HG03354 (cell line): Measurements from ENCODE around the gene TAF4.
"Not testable (repeated sequence)": the region's sequence is repeated elsewhere in the genome, so short reads cannot be mapped to it uniquely, and the experiment has no call there.

Experiments
- ATAC-seq: cut with Tn5 transposase; IDR thresholded peaks from one replicate; pipeline ENCODE4 v1.9.1; 2021; ENCODE audit warnings: mild to moderate bottlenecking; ENCODE audit not compliant: unreplicated experiment, poor library complexity, severe bottlenecking

TAF4 gene

DNA sequence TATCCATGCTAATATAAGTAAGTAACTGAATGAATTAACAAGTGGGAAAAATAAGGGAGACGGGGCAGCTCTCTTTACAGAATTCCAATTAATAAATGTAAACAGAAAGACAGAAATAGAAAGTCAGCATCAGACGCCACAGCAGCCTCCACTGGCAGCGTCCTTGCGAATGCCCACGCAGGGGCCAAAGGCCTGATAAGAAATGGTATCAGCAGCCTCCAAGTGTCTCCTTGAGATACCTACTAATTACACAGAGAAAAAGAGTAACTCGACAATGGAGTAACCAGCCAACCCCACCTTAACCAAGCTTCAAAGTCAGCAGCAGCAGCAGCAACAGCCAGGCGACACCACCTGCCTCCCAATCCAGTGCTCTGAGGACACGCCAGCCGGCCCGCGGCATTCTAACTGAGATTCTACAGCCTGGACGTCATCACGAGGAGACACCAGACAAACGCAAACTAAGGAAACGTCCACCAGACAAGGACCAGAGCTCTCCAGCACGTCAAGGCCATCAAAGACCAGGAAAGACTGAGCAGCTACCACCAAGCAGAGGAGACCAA is 78.8 kb downstream of the TAF4 start:
- ATAC-seq, result no peak

DNA sequence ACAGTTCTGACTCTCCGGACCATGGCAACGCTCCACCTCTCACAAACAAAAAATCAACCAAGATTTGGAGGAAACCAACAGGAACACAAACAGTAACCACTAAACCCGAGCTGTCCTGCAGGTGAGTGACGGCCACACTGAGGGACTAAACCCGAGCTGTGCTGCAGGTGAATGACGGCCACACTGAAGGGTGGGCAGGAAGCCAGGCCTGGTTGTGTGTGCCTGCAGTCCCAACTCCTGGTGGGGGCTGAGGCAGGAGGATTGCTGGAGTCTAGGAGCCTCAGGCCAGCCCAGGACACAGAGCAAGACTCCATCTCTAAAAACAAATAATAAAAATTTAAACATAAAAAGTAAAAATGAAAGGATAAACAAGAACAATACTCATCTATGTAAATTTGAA is 80.6 kb downstream of the TAF4 start:
- ATAC-seq, result no peak

GRCh38 chr20:61984431-61984830 is 81.2 kb downstream of the TAF4 start:
- ATAC-seq, result not testable (repeated sequence)

DNA sequence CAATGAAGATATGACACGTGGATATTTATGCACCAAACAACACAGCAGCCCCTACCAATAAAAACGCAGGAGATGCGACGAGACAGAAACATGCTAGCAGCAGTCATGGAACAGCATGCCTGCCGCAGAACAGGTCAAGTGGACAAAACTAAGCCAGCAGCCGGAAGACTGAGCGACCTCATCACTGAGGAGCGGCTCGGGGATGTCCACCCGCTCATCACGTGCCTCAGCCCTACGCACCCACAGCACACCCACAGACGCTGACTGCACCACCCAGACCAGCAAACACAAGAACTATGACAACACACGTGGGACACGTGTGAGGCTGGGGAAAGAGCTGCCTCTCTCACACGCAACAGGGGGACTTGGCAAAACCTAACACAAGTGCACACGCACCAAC is 81.7 kb downstream of the TAF4 start:
- no peak for ATAC-seq

DNA sequence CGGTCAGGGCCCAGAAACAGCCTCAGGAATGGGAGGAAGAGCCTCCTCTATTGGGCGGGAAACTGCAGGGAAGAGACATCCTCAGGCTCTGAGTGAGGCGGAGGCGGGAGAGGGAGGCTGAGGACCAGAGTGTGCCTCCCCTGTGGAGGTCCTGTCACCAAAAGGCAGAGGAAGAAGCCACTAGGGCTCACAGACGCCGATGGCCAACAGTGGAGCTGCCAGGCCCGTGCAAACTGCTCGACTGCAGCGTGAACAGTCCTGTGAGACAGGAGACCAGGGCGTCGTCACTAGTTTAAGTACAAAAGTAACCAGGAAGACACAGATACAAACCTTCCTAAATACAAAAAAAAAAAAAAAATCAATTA is 82.7 kb downstream of the TAF4 start:
- no peak for ATAC-seq

GRCh38 chr20:61982191-61982950 is 83.3 kb downstream of the TAF4 start:
- ATAC-seq, result no peak

DNA sequence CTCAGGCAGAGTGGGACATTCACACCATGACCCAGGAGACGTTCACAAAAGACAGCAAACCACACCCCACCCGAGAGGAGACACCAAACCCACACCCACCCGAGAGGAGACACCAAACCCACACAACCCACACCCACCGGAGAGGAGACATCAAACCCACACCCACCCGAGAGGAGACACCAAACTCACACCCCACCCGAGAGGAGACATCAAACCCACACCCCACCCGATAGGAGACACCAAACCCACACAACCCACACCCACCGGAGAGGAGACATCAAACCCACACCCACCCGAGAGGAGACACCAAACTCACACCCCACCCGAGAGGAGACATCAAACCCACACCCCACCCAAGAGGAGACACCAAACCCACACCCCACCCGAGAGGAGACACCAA is 84.0 kb downstream of the TAF4 start:
- ATAC-seq, result not testable (repeated sequence)

DNA sequence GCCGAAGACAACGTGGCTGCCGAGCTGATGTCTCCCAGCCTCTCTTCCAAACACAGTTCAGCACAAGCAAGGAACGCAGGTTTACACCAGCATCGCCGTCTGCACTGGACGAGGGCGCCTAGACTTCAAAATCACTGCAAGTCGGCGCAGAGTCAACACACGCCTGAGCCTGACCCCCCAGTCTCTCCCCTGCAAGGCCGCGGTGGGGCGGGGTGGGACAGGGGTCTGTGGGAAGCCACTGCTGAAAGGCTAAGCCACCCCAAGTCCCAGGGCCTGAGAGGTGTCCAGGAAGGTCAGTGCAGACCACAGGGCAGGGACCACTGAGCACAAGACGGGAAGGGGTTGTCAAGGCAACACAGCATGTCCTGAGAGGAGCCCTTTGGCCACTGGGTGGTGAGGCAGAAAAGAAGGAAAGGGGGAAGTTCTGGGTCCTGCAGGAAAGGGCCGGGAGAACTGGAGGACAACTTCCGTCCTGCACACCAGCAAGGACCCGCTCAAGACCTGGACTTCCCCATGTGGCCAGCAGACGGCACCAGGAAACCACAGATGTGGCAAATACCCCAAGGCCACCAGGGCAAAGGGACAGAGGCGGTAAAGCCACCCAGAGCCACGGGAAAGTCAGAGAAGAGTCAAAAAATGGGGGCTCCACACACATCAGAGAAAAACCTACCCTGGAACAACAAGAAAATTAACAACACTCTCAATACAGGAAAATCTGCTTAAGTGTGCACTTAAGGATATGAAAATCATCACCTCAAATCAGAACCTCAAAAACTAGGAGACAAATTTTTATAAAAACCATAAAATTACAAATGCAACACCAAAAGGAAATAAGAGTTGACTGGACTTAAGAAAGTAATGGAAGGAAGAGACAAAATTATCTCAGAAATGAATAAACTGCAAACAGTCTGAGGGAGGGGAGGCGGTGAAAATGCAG is 84.8 kb downstream of the TAF4 start:
- ATAC-seq, result no peak

DNA sequence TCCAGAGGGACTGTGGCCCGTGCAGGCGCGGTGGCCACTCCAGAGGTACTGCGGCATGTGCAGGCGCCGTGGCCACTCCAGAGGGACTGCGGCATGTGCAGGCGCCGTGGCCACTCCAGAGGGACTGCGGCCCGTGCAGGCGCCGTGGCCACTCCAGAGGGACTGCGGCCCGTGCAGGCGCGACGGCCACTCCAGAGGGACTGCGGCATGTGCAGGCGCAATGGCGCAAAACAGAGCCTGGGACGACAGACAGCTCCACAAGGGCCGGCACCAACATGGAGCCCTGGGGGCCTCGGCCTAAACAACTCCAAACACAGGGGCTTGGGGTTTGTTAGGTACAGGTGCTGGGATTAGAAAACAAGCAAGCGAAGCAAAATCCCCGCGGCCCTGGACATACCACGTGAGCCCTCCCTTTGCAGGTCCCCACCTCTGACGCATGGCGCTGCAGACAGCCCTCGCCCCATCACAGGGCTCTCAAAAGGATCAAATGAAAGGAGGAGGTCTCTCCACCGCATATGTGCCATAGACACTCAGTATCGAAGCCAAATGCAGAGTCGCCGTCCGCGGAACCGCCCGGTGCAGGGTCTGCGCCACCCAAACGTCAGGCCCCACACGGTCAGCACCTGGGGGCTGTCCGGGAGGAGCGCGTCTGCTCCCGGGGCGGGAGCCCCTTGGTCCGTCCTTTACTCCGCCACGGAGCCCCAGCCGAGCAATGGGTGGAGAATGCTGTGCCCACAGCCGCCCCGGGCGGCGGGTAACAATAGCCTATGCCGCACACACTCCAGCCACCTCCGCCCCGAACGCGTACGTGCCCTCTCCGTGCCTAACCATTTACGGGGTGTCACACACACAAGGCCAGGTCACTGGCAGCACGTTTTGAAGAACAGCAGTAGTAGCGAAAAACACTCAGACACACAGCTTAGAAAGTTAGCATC is 85.7 kb downstream of the TAF4 start:
- ATAC-seq, result no peak

DNA sequence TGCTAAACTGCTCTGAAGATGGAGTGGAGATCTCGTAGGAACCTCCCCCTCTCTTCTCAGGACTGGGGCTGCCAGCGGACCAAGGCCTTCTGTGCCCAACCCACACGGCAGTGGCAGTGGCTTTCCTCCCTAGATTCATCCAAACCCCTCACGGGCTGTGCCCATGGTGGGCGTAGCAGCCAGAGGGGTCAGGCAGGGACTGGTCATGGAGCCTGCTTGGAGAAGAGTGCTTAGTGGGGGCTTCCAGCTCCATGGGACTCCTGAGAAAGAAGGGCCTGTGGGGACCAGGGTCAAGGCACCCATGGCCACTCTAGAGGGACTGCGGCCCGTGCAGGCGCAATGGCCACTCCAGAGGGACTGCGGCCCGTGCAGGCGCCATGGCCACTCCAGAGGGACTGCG is 86.6 kb downstream of the TAF4 start:
- no peak for ATAC-seq

DNA sequence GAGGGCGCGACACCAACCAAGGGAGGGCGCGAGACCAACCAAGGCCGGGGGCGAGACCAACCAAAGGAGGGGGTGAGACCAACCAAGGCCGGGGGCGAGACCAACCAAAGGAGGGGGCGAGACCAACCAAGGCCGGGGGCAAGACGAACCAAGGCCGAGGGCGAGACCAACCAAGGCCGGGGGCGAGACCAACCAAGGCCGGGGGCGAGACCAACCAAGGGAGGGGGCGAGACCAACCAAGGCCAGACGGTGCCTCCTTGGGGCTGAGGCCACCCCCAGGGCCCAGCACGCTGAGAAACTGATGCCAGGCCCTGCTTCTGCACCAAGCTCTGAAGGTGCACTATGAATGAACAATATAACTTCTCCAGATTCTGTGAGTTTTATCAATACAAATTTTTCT is 87.2 kb downstream of the TAF4 start:
- no peak for ATAC-seq

DNA sequence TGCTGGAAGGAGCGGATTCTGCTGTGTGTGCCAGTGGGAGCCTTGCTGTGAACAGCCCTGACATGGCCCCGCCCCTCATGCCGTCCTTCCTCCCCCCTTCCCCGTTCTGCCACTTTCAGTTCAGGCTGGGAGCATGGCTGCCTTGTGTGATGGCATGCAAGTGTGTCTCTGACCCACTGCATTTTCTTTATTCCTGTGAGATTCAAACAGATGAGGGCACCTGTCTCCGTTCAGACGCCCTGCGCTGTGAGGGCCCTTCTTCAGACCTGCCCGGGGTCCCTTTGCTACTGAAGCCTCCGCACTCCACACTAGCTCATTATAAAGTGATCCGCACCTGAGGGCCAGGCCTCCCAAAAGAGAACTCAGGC is 88.3 kb downstream of the TAF4 start:
- no peak for ATAC-seq

GRCh38 chr20:61976644-61977418 is 88.8 kb downstream of the TAF4 start:
- ATAC-seq, result no peak

- no peak for ATAC-seq
Observed at GRCh38 chr20:61976263-61976643, 89.4 kb downstream of the TAF4 start.

- ATAC-seq, result no peak
Observed at GRCh38 chr20:61975407-61976129, 90.1 kb downstream of the TAF4 start.

DNA sequence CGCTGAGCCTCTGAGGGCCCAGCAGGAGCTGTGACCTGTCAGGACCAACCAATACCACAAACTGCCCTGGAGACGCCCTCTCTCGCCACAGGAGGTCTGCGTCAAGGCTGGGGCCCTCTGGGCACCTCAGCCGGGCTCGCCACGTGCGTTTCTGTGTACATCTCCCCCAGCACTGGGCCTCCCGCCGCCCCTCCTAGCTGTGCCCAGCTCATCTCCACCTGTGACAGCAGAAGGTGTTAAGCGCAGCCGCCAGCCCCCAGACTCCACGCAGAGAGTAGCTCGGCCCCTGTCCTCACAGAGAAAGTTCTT is 91.4 kb downstream of the TAF4 start:
- ATAC-seq, result no peak

GRCh38 chr20:61973515-61974356 is 91.9 kb downstream of the TAF4 start:
- no peak for ATAC-seq
